ENCODE results near the gene KBTBD7. TPM values are rescaled to one million over a fixed set of nuclear protein-coding genes. Genes with fewer than 3 reads are reported as not detected.

Gene KBTBD7
- total and polyA plus RNA-seq, 9 of the 15 experiments (the other 6 are each of a cell fraction or from before 2014, with no cell fraction given), result 1.8 to 4.4 (median 3.3) TPM

- H3K4me3 ChIP-seq, result no peak overlapping the region
- ChIA-PET POLR2A (no interaction called here), CTCF (ENCODE audit: low intra/inter-chr PET ratio) (no interaction called here)
- no peaks in the 10 kb centered on the region for H3K79me2 ChIP-seq (ENCODE audit: control insufficient read depth, insufficient read depth, low read length)
- no peaks in the 10 kb centered on the region; the same call in 1 of the 2 replicates for H3K9me3 ChIP-seq (replicated peaks; ENCODE audit: control insufficient read depth, insufficient read depth, low read depth, low read length)
- H3K27ac ChIP-seq (ENCODE audit: extremely low read depth, low read depth, low read length), result no peak overlapping the region
- H4K20me1 ChIP-seq (replicated peaks; ENCODE audit: control insufficient read depth, insufficient read depth, low read length), result no peaks in the 10 kb centered on the region
- H3K36me3 ChIP-seq (ENCODE audit: control insufficient read depth, insufficient read depth, low read length), result no peaks in the 10 kb centered on the region
- H3K4me2 ChIP-seq (ENCODE audit: insufficient read depth, low read length), result no peak overlapping the region
- in situ Hi-C loops (cut with MboI) (no loop called here), intact Hi-C loops (cut with micrococcal nuclease) (no loop called here)
- H2AFZ ChIP-seq (ENCODE audit: low read depth, low read length), result no peak overlapping the region
- FAIRE-seq, result no peak
- TF ChIP-seq C11orf30 (IDR thresholded peaks at IDR 0.05; ENCODE audit: low read depth) (0 out of 2 replicates have a peak, but pooled peaks have one; percentile 17), MAFK (IDR thresholded peaks at IDR 0.05; ENCODE audit: low read length) (peak; percentile 41; the same call in 1 of the 2 replicates), ZNF507 (tag; conservative IDR thresholded peaks at IDR 0.05) (no peak), FOS (IDR thresholded peaks at IDR 0.05; ENCODE audit: extremely low read depth, insufficient read length) (no peak), SNIP1 (IDR thresholded peaks at IDR 0.05; ENCODE audit: low read depth) (no peak), POU5F1 (IDR thresholded peaks at IDR 0.05; ENCODE audit: borderline replicate concordance, low read depth, low read length, partially characterized antibody) (no peak), ZNF316 (IDR thresholded peaks at IDR 0.05) (peak; percentile 43; the same call in 1 of the 2 replicates), KAT8 (IDR thresholded peaks at IDR 0.05; ENCODE audit: low read depth) (no peak), MAFF (IDR thresholded peaks at IDR 0.05; ENCODE audit: low read length) (peak; percentile 59)
- H3K4me1 ChIP-seq (replicated peaks in 1 of 2; ENCODE audit: control insufficient read depth in 2 of 2, insufficient read depth in 2 of 2, low read length in 2 of 2), result no peaks in the 10 kb centered on the region; a peak in 1 of 5 replicates
- no TSS peak for BruUV-seq (replicated peaks)
- DNase-seq (ENCODE audit: extremely low read depth in 1 of 4, low spot score in 3 of 4), result no peak
- no peaks in the 10 kb centered on the region for H3K9me1 ChIP-seq (ENCODE audit: control insufficient read depth, insufficient read depth, low read length)
- H3K27me3 ChIP-seq (ENCODE audit: control insufficient read depth in 2 of 2, insufficient read depth in 2 of 2, low read length in 2 of 2), result no peaks in the 10 kb centered on the region
- no peak overlapping the region for H3K9ac ChIP-seq (ENCODE audit: insufficient read depth in 1 of 2, low read depth in 2 of 2, low read length in 2 of 2)
- ATAC-seq, result no peak
These were observed 12.1 kb upstream of the KBTBD7 start for GRCh38 chr13:41206467-41206866.
